ENCODE data around the gene SWSAP1. TPM values are rescaled to one million over a fixed set of nuclear protein-coding genes. Genes with fewer than 3 reads are reported as not detected.

Gene SWSAP1
- total RNA-seq, 1 donor from 2014 or later, result 2.7 TPM

- H3K27ac Mint-ChIP-seq, result peak overlapping the region; percentile 77
- no peak for DNase-seq (ENCODE audit: low spot score in 2 of 2, unreplicated experiment in 2 of 2)
- H3K27me3 Mint-ChIP-seq (ENCODE audit: low read depth), result peaks cover 55% of the 10 kb centered on the region
- TF ChIP-seq CTCF (IDR thresholded peaks at IDR 0.05; ENCODE audit: unreplicated experiment), result no peak
- no peaks in the 10 kb centered on the region for H3K36me3 Mint-ChIP-seq
- H3K9me3 Mint-ChIP-seq, result no peaks in the 10 kb centered on the region
- peaks cover 29% of the 10 kb centered on the region for H3K4me1 Mint-ChIP-seq
- H3K4me3 Mint-ChIP-seq, result peak overlapping the region; percentile 74
Measured at GRCh38 chr19:11418094-11418548, 43.7 kb downstream of the SWSAP1 start.

GRCh38 chr19:11418549-11419506 lies 44.4 kb downstream of the SWSAP1 start, which contains the start of gene RGL3:
Gene RGL3, minus strand, starts transcription at chr19:11419314. Its CDS starts 36 bp downstream, at chr19:11419278.
- DNase-seq (ENCODE audit: low spot score in 2 of 2, unreplicated experiment in 2 of 2), result peak in 1 of 2 experiments; percentile 68
- TF ChIP-seq CTCF (IDR thresholded peaks at IDR 0.05; ENCODE audit: unreplicated experiment), result no peak
- Mint-ChIP-seq H3K4me1 (peaks cover 29% of the 10 kb centered on the region), H3K4me3 (peak within 1 kb of the TSS; percentile 74), H3K9me3 (no peaks in the 10 kb centered on the region), H3K36me3 (no peaks in the 10 kb centered on the region), H3K27me3 (ENCODE audit: low read depth) (peaks cover 62% of the 10 kb centered on the region), H3K27ac (peak within 1 kb of the TSS; percentile 77)

GRCh38 chr19:11420429-11421370 lies 46.2 kb downstream of the SWSAP1 start:
- Mint-ChIP-seq H3K9me3 (no peaks in the 10 kb centered on the region), H3K27me3 (ENCODE audit: low read depth) (peaks cover 66% of the 10 kb centered on the region)

GRCh38 chr19:11421371-11422098 lies 47.1 kb downstream of the SWSAP1 start:
- Mint-ChIP-seq H3K36me3 (no peaks in the 10 kb centered on the region), H3K9me3 (no peaks in the 10 kb centered on the region), H3K27ac (peak overlapping the region; percentile 69), H3K4me1 (peaks cover 29% of the 10 kb centered on the region), H3K4me3 (peak overlapping the region; percentile 74), H3K27me3 (ENCODE audit: low read depth) (peaks cover 62% of the 10 kb centered on the region)
- no peak for DNase-seq (ENCODE audit: low spot score in 2 of 2, unreplicated experiment in 2 of 2)
- TF ChIP-seq CTCF (IDR thresholded peaks at IDR 0.05; ENCODE audit: unreplicated experiment), result no peak

More at GRCh38 chr19:11420429-11421370, 46.2 kb downstream of the SWSAP1 start:
- Mint-ChIP-seq H3K27ac (peak overlapping the region; percentile 85), H3K36me3 (no peaks in the 10 kb centered on the region), H3K4me3 (peak overlapping the region; percentile 74), H3K4me1 (peaks cover 29% of the 10 kb centered on the region)
- no peak for TF ChIP-seq CTCF (IDR thresholded peaks at IDR 0.05; ENCODE audit: unreplicated experiment)
- no peak for DNase-seq (ENCODE audit: low spot score in 2 of 2, unreplicated experiment in 2 of 2)
